Gastroesophageal sphincter (tissue), 4 donors: ENCODE measurements around the gene OBSL1. TPM values are rescaled to one million over a fixed set of nuclear protein-coding genes. Genes with fewer than 3 reads are reported as not detected.

Experiments used
- ATAC-seq: fragments of 150-250 bp; one replicate; pipeline ENCODE4 v1.9.1; 2016; ENCODE audit warnings: mild to moderate bottlenecking, moderate library complexity
- H3K27ac ChIP-seq, 4 donors: fragments of 200-600 bp; sonication (generic) in 3 of 4; 1 replicate in 3 of 4; 2 replicates in 1 of 4; pipeline ENCODE4 v1.5.1; 2016 to 2019
- H3K27me3 ChIP-seq: fragments of 200-600 bp; sonication (generic); one replicate; pipeline ENCODE4 v1.5.1; 2019
- H3K36me3 ChIP-seq, 2 donors: fragments of 200-600 bp; sonication (generic); one replicate each; pipeline ENCODE4 v1.5.1; 2019; ENCODE audit warnings: control low read depth in 1 of 2
- H3K4me1 ChIP-seq, 3 donors: fragments of 200-600 bp; sonication (generic); 1 replicate in 2 of 3; 2 replicates in 1 of 3; pipeline ENCODE4 v1.5.1; 2016 to 2019; ENCODE audit warnings: control low read depth in 2 of 3
- H3K4me3 ChIP-seq, 2 donors: fragments of 200-600 bp; sonication (generic); one replicate each; pipeline ENCODE4 v1.5.1; 2019; ENCODE audit warnings: mild to moderate bottlenecking in 1 of 2, moderate library complexity in 1 of 2
- H3K9me3 ChIP-seq, 3 donors: fragments of 200-600 bp; sonication (generic); one replicate each; pipeline ENCODE4 v1.5.1; 2017 to 2019; ENCODE audit warnings: control low read depth in 2 of 3
- EP300 ChIP-seq: sonication (generic); formaldehyde crosslinking; IDR thresholded peaks from one replicate; pipeline ENCODE4 v1.6.1; 2017; ENCODE audit warnings: antibody characterized with exemption, mild to moderate bottlenecking
- POLR2A ChIP-seq, 2 donors: fragments of 450-650 bp; IDR thresholded peaks; one replicate each; pipeline ENCODE4 v1.6.1; 2017; ENCODE audit warnings: antibody characterized with exemption in 2 of 2, mild to moderate bottlenecking in 2 of 2, moderate library complexity in 1 of 2
- POLR2AphosphoS5 ChIP-seq: sonication (generic); formaldehyde crosslinking; IDR thresholded peaks from one replicate; pipeline ENCODE4 v1.6.1; 2017; ENCODE audit warnings: antibody characterized with exemption
- WGBS, 2 donors: methylation state at CpG; one replicate each; pipeline ENCODE4 v1.1.5; 2018; ENCODE audit warnings: low coverage in 1 of 2; 5-methylcytosine and 5-hydroxymethylcytosine counted together
- total RNA-seq, 4 donors: library from RNA; depleted of rRNA; stranded (reverse); fragments of >200 nt; gene quantifications; one replicate each; pipeline ENCODE4 v1.1.0, GENCODE V29; 2016
- TF ChIP-seq, protein P1 (sequence below), 4 experiments: fragments of 200-600 bp in 2 of 4; fragments of 450-650 bp in 2 of 4; sonication (generic) in 1 of 4; IDR thresholded peaks; one replicate each; pipeline ENCODE4 v1.5.1; 2017 to 2019; ENCODE audit warnings: antibody characterized with exemption in 4 of 4, mild to moderate bottlenecking in 2 of 4, moderate library complexity in 2 of 4

OBSL1 gene
- total RNA-seq, 4 donors from 2014 or later: 73.2 to 118 (median 81.6) TPM

DNA sequence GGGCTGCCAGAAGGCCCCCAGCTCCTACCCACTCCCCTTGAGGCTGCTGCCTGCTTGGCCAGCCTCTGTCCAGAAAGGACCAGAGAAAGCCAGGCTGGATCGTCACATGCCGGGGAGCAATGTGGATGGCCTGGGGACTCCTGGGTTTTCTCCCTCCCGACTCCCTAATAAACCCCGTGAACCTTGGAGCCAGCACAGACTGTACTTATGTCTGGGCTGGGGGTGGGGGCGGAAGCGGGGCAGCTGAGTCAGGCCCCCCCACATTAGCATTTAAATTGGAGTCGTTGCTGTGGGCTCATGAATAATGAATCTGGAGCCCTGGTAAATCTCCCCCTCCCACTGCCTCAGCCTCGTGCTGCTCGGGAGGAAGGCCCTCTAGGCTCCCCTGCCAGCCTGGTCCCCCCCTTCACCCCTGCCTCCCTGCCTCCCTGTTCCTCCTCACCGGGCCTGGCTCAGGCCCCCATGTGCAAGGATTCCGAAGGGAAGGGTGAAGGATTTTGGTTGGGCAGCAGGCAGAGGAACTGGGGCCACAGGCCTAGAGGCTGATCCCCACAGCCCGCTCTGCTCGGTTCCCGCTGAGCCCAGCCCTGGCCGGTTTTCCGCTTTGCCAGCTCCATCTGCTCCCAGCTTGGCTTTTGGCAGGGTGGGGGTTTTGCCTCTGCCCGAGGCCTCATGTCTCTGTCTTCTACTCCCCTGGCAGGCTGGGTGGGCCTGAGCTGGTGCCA, 64.4 kb downstream of the OBSL1 start:
- Histone ChIP-seq H3K9me3 (no peaks in the 10 kb centered on the region), H3K27me3 (peaks cover 23% of the 10 kb centered on the region), H3K36me3 (peaks cover 0 to 56% of the 10 kb centered on the region in 2 donors), H3K4me3 (no peak overlapping the region), H3K27ac (no peak overlapping the region), H3K4me1 (peaks cover 0 to 30% (median 16%) of the 10 kb centered on the region in 3 donors)
- TF ChIP-seq EP300: no peak
- TF ChIP-seq, protein P1, sequence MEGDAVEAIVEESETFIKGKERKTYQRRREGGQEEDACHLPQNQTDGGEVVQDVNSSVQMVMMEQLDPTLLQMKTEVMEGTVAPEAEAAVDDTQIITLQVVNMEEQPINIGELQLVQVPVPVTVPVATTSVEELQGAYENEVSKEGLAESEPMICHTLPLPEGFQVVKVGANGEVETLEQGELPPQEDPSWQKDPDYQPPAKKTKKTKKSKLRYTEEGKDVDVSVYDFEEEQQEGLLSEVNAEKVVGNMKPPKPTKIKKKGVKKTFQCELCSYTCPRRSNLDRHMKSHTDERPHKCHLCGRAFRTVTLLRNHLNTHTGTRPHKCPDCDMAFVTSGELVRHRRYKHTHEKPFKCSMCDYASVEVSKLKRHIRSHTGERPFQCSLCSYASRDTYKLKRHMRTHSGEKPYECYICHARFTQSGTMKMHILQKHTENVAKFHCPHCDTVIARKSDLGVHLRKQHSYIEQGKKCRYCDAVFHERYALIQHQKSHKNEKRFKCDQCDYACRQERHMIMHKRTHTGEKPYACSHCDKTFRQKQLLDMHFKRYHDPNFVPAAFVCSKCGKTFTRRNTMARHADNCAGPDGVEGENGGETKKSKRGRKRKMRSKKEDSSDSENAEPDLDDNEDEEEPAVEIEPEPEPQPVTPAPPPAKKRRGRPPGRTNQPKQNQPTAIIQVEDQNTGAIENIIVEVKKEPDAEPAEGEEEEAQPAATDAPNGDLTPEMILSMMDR (IDR thresholded peaks at IDR 0.05): no peak
- 69 to 73% methylated on average over 5 to 7 of the region's 17 CpGs for WGBS, 2 donors
- ATAC-seq: no peak

DNA sequence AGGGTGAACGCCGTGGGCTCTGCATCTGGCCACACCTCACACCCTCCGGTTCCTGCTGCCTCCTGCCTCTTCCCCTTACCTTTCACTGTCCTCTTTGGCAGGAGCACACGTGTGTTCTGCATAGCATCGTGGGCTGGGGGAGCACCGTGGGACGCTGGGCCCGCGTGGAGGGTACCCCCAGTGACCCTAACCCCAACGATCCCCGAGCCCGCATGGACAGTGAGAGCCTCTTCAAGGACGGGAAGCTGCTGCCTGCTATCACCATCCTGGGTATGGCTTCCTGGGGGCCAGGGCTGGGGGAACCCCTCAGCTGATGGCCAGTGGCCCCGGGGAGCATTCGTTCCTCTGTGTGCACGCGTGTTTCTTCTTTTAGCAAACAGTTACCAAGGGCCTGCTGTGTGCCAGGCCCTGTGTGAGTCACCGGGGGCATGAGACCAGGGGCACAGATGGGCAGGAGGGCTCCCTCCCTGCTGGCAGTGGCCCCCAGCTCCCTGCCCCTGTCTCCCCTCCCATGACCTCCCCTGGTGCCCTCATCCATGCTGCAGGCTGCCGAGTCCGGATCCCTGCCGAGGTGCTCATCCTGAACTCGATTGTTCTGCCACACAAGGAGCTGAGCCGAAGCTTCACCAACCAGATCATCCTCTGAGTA, 65.1 kb downstream of the OBSL1 start:
- Histone ChIP-seq H3K27me3 (peaks cover 20% of the 10 kb centered on the region), H3K36me3 (peaks cover 0 to 63% of the 10 kb centered on the region in 2 donors), H3K27ac (no peak overlapping the region), H3K4me1 (peaks cover 0 to 30% (median 16%) of the 10 kb centered on the region in 3 donors), H3K4me3 (no peak overlapping the region), H3K9me3 (no peaks in the 10 kb centered on the region)
- WGBS, 2 donors: 81 to 93% methylated on average over 3 to 14 of the region's 23 CpGs
- no peak for ATAC-seq
- TF ChIP-seq POLR2A (IDR thresholded peaks at IDR 0.05) (no peak), EP300 (no peak), POLR2AphosphoS5 (no peak)
- TF ChIP-seq, protein P1 (IDR thresholded peaks at IDR 0.05): no peak

DNA sequence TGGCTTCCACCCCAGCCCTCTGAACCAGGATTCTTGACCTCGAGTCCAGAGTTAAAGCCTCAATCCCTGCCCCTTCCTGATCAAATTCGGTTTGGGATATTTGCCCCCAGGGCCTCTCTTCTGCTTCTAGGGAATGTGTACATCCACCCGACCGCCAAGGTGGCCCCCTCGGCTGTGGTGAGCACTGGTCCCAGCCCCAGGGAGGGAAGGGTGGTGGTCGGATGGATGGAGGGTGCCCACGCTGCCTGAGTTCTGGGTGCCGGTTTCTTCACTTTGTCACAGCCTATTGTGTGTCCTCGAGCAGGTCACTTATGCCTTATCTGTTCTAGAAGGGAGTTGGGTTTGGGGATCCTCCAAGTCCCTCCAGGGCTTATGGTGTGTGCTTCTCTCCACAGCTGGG, 65.8 kb downstream of the OBSL1 start:
- Histone ChIP-seq H3K27me3 (peaks cover 13% of the 10 kb centered on the region), H3K27ac (no peak overlapping the region), H3K4me3 (no peak overlapping the region), H3K9me3 (no peaks in the 10 kb centered on the region), H3K4me1 (peaks cover 0 to 32% (median 16%) of the 10 kb centered on the region in 3 donors), H3K36me3 (peaks cover 0 to 63% of the 10 kb centered on the region in 2 donors)
- TF ChIP-seq, protein P1 (IDR thresholded peaks at IDR 0.05): no peak
- TF ChIP-seq EP300 (no peak), POLR2AphosphoS5 (no peak), POLR2A (IDR thresholded peaks at IDR 0.05) (no peak)
- ATAC-seq: no peak
- WGBS, 2 donors: 80% methylated on average over 1 of the region's 9 CpGs; no CpG with 5 or more reads in 1 of the 2 donors

DNA sequence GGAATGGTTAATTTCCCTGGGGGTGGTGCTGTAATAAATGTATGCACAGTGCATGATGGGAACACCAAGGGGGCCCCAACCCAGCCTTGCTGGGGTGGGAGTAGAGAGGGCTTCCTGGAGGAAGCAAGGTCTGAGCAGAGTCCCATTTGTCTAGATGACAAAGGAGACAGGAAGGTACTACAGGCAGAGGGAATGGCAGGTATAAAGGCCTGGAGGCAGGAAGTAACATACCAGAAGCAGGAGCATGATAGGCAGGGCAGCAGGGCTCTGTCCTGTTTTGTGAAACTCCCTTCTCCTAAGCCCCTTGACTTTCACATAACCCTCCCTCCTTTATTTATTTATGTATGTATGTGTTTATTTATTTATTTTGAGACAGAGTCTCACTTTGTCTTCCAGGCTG, 68.7 kb downstream of the OBSL1 start:
- no peaks in the 10 kb centered on the region for H3K27me3 ChIP-seq
- no peak for ATAC-seq
- no peak for TF ChIP-seq EP300
- no peak for TF ChIP-seq POLR2A (IDR thresholded peaks at IDR 0.05)
- TF ChIP-seq, protein P1 (IDR thresholded peaks at IDR 0.05): no peak
- TF ChIP-seq POLR2AphosphoS5: no peak
- no peak overlapping the region for H3K4me3 ChIP-seq
- H3K36me3 ChIP-seq: peaks cover 0 to 63% of the 10 kb centered on the region in 2 donors
- H3K9me3 ChIP-seq: no peaks in the 10 kb centered on the region
- H3K27ac ChIP-seq: no peak overlapping the region
- peaks cover 0 to 27% (median 7%) of the 10 kb centered on the region in 3 donors for H3K4me1 ChIP-seq

DNA sequence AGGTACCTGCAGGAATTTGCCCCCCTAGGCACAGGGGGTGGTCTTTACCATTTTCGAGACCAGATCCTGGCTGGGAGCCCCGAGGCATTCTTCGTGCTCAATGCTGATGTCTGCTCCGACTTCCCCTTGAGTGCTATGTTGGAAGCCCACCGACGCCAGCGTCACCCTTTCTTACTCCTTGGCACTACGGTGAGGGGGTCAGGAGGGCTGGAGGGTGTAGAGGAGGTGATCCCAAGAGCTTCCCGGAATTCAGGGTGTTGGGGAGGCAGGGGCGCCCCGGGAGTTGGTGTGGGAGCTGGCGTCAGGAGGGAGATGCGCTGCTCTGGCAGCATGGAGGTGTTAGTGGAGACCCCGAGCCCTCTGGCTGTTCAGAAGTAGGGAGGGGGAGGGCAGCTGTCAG, 69.5 kb downstream of the OBSL1 start:
- H3K36me3 ChIP-seq: peaks cover 0 to 55% of the 10 kb centered on the region in 2 donors
- peaks cover 4% of the 10 kb centered on the region for H3K27me3 ChIP-seq
- no peak overlapping the region for H3K4me3 ChIP-seq
- H3K4me1 ChIP-seq: peaks cover 0 to 35% (median 12%) of the 10 kb centered on the region in 3 donors
- no peaks in the 10 kb centered on the region for H3K9me3 ChIP-seq
- TF ChIP-seq EP300 (no peak), POLR2A (IDR thresholded peaks at IDR 0.05) (no peak), POLR2AphosphoS5 (no peak)
- TF ChIP-seq, protein P1 (IDR thresholded peaks at IDR 0.05): no peak
- no peak overlapping the region for H3K27ac ChIP-seq
- ATAC-seq: no peak
- no CpG with 5 or more reads among the region's 14 CpGs for WGBS, 2 donors
